Gastroesophageal sphincter (tissue), 4 donors: ENCODE measurements around the gene ENG. TPM values are rescaled to one million over a fixed set of nuclear protein-coding genes. Genes with fewer than 3 reads are reported as not detected.
"Not testable (repeated sequence)": the region's sequence is repeated elsewhere in the genome, so short reads cannot be mapped to it uniquely, and the experiment has no call there.

Experiments used
- ATAC-seq: fragments of 150-250 bp; one replicate; pipeline ENCODE4 v1.9.1; 2016; ENCODE audit warnings: mild to moderate bottlenecking, moderate library complexity
- H3K27ac ChIP-seq, 4 donors: fragments of 200-600 bp; sonication (generic) in 3 of 4; 1 replicate in 3 of 4; 2 replicates in 1 of 4; pipeline ENCODE4 v1.5.1; 2016 to 2019
- H3K27me3 ChIP-seq: fragments of 200-600 bp; sonication (generic); one replicate; pipeline ENCODE4 v1.5.1; 2019
- H3K36me3 ChIP-seq, 2 donors: fragments of 200-600 bp; sonication (generic); one replicate each; pipeline ENCODE4 v1.5.1; 2019; ENCODE audit warnings: control low read depth in 1 of 2
- H3K4me1 ChIP-seq, 3 donors: fragments of 200-600 bp; sonication (generic); 1 replicate in 2 of 3; 2 replicates in 1 of 3; pipeline ENCODE4 v1.5.1; 2016 to 2019; ENCODE audit warnings: control low read depth in 2 of 3
- H3K4me3 ChIP-seq, 2 donors: fragments of 200-600 bp; sonication (generic); one replicate each; pipeline ENCODE4 v1.5.1; 2019; ENCODE audit warnings: mild to moderate bottlenecking in 1 of 2, moderate library complexity in 1 of 2
- H3K9me3 ChIP-seq, 3 donors: fragments of 200-600 bp; sonication (generic); one replicate each; pipeline ENCODE4 v1.5.1; 2017 to 2019; ENCODE audit warnings: control low read depth in 2 of 3
- EP300 ChIP-seq: sonication (generic); formaldehyde crosslinking; IDR thresholded peaks from one replicate; pipeline ENCODE4 v1.6.1; 2017; ENCODE audit warnings: antibody characterized with exemption, mild to moderate bottlenecking
- POLR2A ChIP-seq, 2 donors: fragments of 450-650 bp; IDR thresholded peaks; one replicate each; pipeline ENCODE4 v1.6.1; 2017; ENCODE audit warnings: antibody characterized with exemption in 2 of 2, mild to moderate bottlenecking in 2 of 2, moderate library complexity in 1 of 2
- POLR2AphosphoS5 ChIP-seq: sonication (generic); formaldehyde crosslinking; IDR thresholded peaks from one replicate; pipeline ENCODE4 v1.6.1; 2017; ENCODE audit warnings: antibody characterized with exemption
- WGBS, 2 donors: methylation state at CpG; one replicate each; pipeline ENCODE4 v1.1.5; 2018; ENCODE audit warnings: low coverage in 1 of 2; 5-methylcytosine and 5-hydroxymethylcytosine counted together
- total RNA-seq, 4 donors: library from RNA; depleted of rRNA; stranded (reverse); fragments of >200 nt; gene quantifications; one replicate each; pipeline ENCODE4 v1.1.0, GENCODE V29; 2016
- TF ChIP-seq, protein P1 (sequence below), 4 experiments: fragments of 200-600 bp in 2 of 4; fragments of 450-650 bp in 2 of 4; sonication (generic) in 1 of 4; IDR thresholded peaks; one replicate each; pipeline ENCODE4 v1.5.1; 2017 to 2019; ENCODE audit warnings: antibody characterized with exemption in 4 of 4, mild to moderate bottlenecking in 2 of 4, moderate library complexity in 2 of 4

ENG gene
- total RNA-seq, 4 donors from 2014 or later, result 21.3 to 76.5 (median 48.0) TPM

- H3K27me3 ChIP-seq, result no peaks in the 10 kb centered on the region
- peaks cover 0 to 56% (median 18%) of the 10 kb centered on the region in 3 donors for H3K4me1 ChIP-seq
- H3K4me3 ChIP-seq, result peak overlapping the region in 1 of 2 donors; percentile 68
- peak overlapping the region in 2 of 4 donors; percentile 2 for H3K27ac ChIP-seq
- ATAC-seq, result no peak
- TF ChIP-seq, protein P1, sequence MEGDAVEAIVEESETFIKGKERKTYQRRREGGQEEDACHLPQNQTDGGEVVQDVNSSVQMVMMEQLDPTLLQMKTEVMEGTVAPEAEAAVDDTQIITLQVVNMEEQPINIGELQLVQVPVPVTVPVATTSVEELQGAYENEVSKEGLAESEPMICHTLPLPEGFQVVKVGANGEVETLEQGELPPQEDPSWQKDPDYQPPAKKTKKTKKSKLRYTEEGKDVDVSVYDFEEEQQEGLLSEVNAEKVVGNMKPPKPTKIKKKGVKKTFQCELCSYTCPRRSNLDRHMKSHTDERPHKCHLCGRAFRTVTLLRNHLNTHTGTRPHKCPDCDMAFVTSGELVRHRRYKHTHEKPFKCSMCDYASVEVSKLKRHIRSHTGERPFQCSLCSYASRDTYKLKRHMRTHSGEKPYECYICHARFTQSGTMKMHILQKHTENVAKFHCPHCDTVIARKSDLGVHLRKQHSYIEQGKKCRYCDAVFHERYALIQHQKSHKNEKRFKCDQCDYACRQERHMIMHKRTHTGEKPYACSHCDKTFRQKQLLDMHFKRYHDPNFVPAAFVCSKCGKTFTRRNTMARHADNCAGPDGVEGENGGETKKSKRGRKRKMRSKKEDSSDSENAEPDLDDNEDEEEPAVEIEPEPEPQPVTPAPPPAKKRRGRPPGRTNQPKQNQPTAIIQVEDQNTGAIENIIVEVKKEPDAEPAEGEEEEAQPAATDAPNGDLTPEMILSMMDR (IDR thresholded peaks at IDR 0.05), result no peak
- TF ChIP-seq POLR2A (IDR thresholded peaks at IDR 0.05) (no peak), EP300 (no peak), POLR2AphosphoS5 (no peak)
- peaks cover 0 to 14% of the 10 kb centered on the region in 2 donors for H3K36me3 ChIP-seq
- peaks cover 0 to 6% (median 0%) of the 10 kb centered on the region in 3 donors for H3K9me3 ChIP-seq
- 94 to 97% methylated on average over 5 to 8 of the region's 10 CpGs for WGBS, 2 donors
Observed at GRCh38 chr9:127848756-127849504, 5.5 kb downstream of the ENG start.

DNA sequence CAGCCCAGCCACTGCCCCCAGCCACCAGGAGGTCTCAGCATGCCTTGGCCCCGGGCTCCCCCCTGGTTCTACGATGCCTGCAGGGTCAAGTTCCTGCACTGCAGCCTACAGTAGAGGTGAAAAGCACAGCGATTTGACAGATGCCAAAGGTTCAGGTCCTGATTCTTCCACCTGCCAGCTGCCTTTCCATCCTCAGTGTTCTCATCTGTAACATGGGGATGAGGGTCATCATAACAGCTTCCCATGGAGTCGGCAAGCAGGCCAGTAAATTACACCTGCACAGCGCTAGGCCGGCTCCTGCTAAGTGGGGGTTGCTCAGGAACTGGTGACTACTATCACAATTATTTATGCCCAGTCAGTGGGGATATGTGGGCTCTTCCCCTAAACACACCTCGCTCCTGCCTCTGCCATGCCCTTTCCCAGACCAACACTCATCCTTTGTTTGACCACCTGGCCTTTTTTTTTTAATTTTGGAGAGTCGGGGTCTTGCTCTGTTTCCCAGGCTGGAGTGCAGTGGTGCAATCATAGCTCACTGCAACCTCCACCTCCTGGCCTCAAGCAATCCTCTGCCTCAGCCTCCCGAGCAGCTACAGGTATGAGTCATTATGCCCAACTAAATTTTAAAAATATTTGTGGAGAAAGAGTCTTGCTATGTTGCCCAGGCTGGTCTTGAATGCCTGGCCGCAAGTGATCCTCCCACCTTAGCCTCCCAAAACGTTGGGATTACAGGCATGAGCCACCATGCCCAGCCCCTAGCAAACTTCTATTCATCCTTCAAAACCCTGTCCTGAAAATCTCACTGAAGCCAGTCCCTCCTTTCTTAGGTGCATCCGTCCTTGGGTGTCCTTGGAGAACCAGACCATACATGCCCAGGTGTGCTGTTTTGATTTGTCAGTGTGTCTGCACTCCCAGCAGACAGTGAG, 6.4 kb downstream of the ENG start:
- Histone ChIP-seq H3K27ac (peak overlapping the region in 3 of 4 donors; percentile 62 to 74 (median 65)), H3K36me3 (peaks cover 0 to 15% of the 10 kb centered on the region in 2 donors), H3K4me3 (peak overlapping the region in 1 of 2 donors; percentile 68), H3K9me3 (peaks cover 0 to 6% (median 0%) of the 10 kb centered on the region in 3 donors), H3K27me3 (no peaks in the 10 kb centered on the region), H3K4me1 (peaks cover 0 to 49% (median 18%) of the 10 kb centered on the region in 3 donors)
- TF ChIP-seq POLR2A (IDR thresholded peaks at IDR 0.05) (no peak), POLR2AphosphoS5 (no peak), EP300 (no peak)
- TF ChIP-seq, protein P1 (IDR thresholded peaks at IDR 0.05), result no peak
- no peak for ATAC-seq
- WGBS, 2 donors, result 53 to 75% methylated on average over 3 to 9 of the region's 12 CpGs

DNA sequence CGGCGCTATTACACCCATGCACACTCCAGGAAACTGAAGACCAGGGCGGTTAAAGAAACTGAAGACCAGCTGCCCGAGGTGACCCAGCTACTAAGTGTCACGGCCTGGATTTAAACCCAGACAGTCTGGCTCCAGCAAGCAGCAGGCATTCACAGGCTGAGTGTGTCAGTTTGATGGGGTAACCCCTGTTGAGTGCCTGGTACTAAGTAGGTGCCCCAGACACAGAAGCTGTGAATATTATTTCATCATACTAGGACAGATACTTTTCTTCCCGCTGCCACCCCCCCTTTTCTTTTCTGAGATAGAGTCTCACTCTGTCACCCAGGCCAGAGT, 7.3 kb downstream of the ENG start:
- peak overlapping the region in 3 of 4 donors; percentile 62 to 74 (median 65) for H3K27ac ChIP-seq
- H3K4me3 ChIP-seq, result peak overlapping the region in 1 of 2 donors; percentile 68
- peaks cover 0 to 6% (median 0%) of the 10 kb centered on the region in 3 donors for H3K9me3 ChIP-seq
- peaks cover 0 to 23% of the 10 kb centered on the region in 2 donors for H3K36me3 ChIP-seq
- 50 to 59% methylated on average over 2 to 3 of the region's 6 CpGs for WGBS, 2 donors
- no peaks in the 10 kb centered on the region for H3K27me3 ChIP-seq
- H3K4me1 ChIP-seq, result peaks cover 0 to 44% (median 13%) of the 10 kb centered on the region in 3 donors
- peak; percentile 37 for ATAC-seq
- TF ChIP-seq, protein P1 (IDR thresholded peaks at IDR 0.05), result no peak
- no peak for TF ChIP-seq EP300
- no peak for TF ChIP-seq POLR2AphosphoS5
- no peak for TF ChIP-seq POLR2A (IDR thresholded peaks at IDR 0.05)

DNA sequence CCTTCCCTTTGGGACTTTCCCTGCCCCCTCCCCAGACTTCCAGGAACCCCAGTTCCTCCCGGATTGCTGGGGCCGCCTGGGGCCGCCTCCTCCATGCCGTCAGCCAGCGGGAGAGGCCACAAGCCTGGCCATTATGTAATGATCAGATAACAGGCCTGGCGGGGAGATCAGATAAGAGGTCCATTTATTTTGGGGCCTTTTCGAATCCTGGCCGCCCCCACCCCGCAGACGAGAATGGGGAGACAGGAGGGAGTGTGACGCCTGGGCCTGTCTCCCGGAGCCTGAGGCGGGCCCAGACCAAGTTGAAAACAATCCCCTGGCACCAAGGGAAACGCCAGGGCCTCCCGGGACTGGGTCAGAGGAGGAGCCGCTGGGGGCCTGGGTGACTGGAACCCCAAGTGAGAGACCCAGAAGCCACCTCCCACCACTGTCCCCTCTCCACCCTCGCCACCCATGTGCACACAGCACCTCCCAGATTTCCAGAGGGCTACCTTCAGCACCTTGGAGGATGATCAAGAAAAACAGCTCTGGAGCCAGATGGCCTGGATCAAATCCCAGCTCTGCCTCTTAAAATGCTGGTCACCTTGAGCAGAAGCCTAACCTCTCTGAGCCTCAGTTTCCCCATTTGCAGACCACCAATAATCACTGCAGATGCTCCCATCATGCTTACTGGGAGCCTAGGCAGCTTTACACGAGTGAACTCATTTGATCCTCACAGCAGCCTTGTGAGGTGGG, 7.8 kb downstream of the ENG start:
- H3K36me3 ChIP-seq, result peaks cover 0 to 27% of the 10 kb centered on the region in 2 donors
- H3K27me3 ChIP-seq, result no peaks in the 10 kb centered on the region
- TF ChIP-seq POLR2AphosphoS5 (no peak), EP300 (no peak)
- peak overlapping the region in 1 of 2 donors; percentile 68 for H3K4me3 ChIP-seq
- peak; percentile 61 for ATAC-seq
- peak overlapping the region in 3 of 4 donors; percentile 62 to 74 (median 65) for H3K27ac ChIP-seq
- no CpG with 5 or more reads among the region's 18 CpGs for WGBS, 2 donors
- H3K4me1 ChIP-seq, result peaks cover 0 to 39% (median 10%) of the 10 kb centered on the region in 3 donors
- H3K9me3 ChIP-seq, result peaks cover 0 to 6% (median 0%) of the 10 kb centered on the region in 3 donors

- WGBS, 2 donors, result 75 to 97% methylated on average over 2 to 3 of the region's 4 CpGs
- Histone ChIP-seq H3K4me1 (peaks cover 0 to 39% (median 8%) of the 10 kb centered on the region in 3 donors), H3K36me3 (peaks cover 0 to 25% of the 10 kb centered on the region in 2 donors), H3K27ac (peak overlapping the region in 3 of 4 donors; percentile 62 to 74 (median 65))
- ATAC-seq, H3K9me3 ChIP-seq, H3K27me3 ChIP-seq, H3K4me3 ChIP-seq: not testable (repeated sequence)
Observed at GRCh38 chr9:127845619-127846018, 8.8 kb downstream of the ENG start.
